Loucy (cell line): ENCODE results near the gene NPHP4.

Experiments
- H2AFZ ChIP-seq: fragments of 200-600 bp; sonication (generic); 2 replicates; pipeline ENCODE4 v1.6.0; 2016; ENCODE audit warnings: antibody characterized with exemption, mild to moderate bottlenecking, low read length, moderate library complexity
- H3F3A ChIP-seq: fragments of 200-600 bp; 2 replicates; pipeline ENCODE4 v1.6.0; 2016; ENCODE audit warnings: antibody characterized with exemption, low read depth, mild to moderate bottlenecking
- H3K27me3 ChIP-seq: fragments of 200-600 bp; sonication (generic); 2 replicates; pipeline ENCODE4 v1.6.1; 2014; ENCODE audit warnings: low read length, mild to moderate bottlenecking; ENCODE audit not compliant: insufficient read depth, poor library complexity, severe bottlenecking
- H3K36me3 ChIP-seq: fragments of 200-600 bp; sonication (generic); 2 replicates; pipeline ENCODE4 v1.6.1; 2016; ENCODE audit warnings: low read length; ENCODE audit not compliant: insufficient read depth
- H3K4me1 ChIP-seq: fragments of 200-600 bp; sonication (generic); 2 replicates; pipeline ENCODE4 v1.5.1; 2014; ENCODE audit warnings: low read length, mild to moderate bottlenecking; ENCODE audit not compliant: insufficient read depth, poor library complexity, severe bottlenecking
- H3K4me2 ChIP-seq: fragments of 200-600 bp; sonication (generic); 2 replicates; pipeline ENCODE4 v1.6.0; 2014; ENCODE audit warnings: antibody characterized with exemption, low read length, low read depth, mild to moderate bottlenecking; ENCODE audit not compliant: poor library complexity, severe bottlenecking
- H3K4me3 ChIP-seq: fragments of 200-600 bp; sonication (generic); 2 replicates; pipeline ENCODE4 v1.5.1; 2014; ENCODE audit warnings: low read length, mild to moderate bottlenecking, mixed read lengths; ENCODE audit not compliant: poor library complexity, severe bottlenecking
- H3K79me2 ChIP-seq: fragments of 200-600 bp; sonication (generic); 2 replicates; pipeline ENCODE4 v1.6.1; 2014; ENCODE audit warnings: low read length; ENCODE audit not compliant: insufficient read depth
- H3K9ac ChIP-seq: fragments of 200-600 bp; sonication (generic); 2 replicates; pipeline ENCODE4 v1.6.0; 2014; ENCODE audit warnings: mild to moderate bottlenecking, low read depth, low read length, moderate library complexity; ENCODE audit not compliant: poor library complexity, severe bottlenecking
- H3K9me2 ChIP-seq: fragments of 200-600 bp; sonication (generic); replicated peaks from 2 replicates; pipeline ENCODE4 v1.6.1; 2016; ENCODE audit warnings: low read depth, low read length, mixed read lengths
- H3K9me3 ChIP-seq: fragments of 200-600 bp; sonication (generic); 2 replicates; pipeline ENCODE4 v1.6.1; 2014; ENCODE audit warnings: mild to moderate bottlenecking, antibody characterized with exemption, low read length, low read depth; ENCODE audit not compliant: insufficient read depth
- H4K20me1 ChIP-seq: fragments of 200-600 bp; sonication (generic); 2 replicates; pipeline ENCODE4 v1.6.0; 2014; ENCODE audit warnings: antibody characterized with exemption, low read length, mild to moderate bottlenecking; ENCODE audit not compliant: insufficient read depth, poor library complexity, severe bottlenecking
- EZH2phosphoT487 ChIP-seq: fragments of 200-600 bp; IDR thresholded peaks from 2 replicates; pipeline ENCODE4 v1.6.1; 2018; ENCODE audit warnings: antibody characterized with exemption, mild to moderate bottlenecking, moderate library complexity, borderline replicate concordance
- TF ChIP-seq, protein P1 (sequence below): fragments of 200-600 bp; sonication (generic); conservative IDR thresholded peaks from 2 replicates; pipeline ENCODE4 v1.5.1; 2014; ENCODE audit warnings: mild to moderate bottlenecking, antibody characterized with exemption, low read length

The NPHP4 gene

DNA sequence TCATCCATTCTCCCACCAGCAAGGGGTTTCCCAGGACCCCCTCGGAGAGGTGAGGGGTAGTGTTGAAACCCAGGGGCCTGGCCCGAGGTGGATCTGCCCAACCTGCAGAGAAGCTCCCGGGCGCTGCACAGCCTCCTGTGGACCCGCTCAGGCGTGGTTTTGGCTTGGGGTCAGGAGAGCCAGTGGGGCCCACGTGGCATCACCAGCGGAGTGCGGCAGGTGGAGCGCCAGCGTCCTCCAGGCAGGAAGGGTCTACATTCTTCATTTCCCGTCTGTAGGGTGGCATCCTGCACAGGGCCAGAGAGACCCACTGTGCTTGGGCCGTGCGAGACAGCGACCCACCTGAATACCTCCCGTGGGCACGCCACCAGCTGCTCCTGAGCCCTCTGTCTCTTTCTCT lies 135.2 kb downstream of the NPHP4 start:
- no peaks in the 10 kb centered on the region for H3K9me3 ChIP-seq
- no peak overlapping the region for H3K4me2 ChIP-seq
- H3K27me3 ChIP-seq, result no peaks in the 10 kb centered on the region
- H3K36me3 ChIP-seq, result no peaks in the 10 kb centered on the region
- H3K9ac ChIP-seq, result no peak overlapping the region
- no peaks in the 10 kb centered on the region for H3F3A ChIP-seq
- no peaks in the 10 kb centered on the region for H3K79me2 ChIP-seq
- H3K4me3 ChIP-seq, result no peak overlapping the region
- no peak for TF ChIP-seq EZH2phosphoT487
- TF ChIP-seq, protein P1, sequence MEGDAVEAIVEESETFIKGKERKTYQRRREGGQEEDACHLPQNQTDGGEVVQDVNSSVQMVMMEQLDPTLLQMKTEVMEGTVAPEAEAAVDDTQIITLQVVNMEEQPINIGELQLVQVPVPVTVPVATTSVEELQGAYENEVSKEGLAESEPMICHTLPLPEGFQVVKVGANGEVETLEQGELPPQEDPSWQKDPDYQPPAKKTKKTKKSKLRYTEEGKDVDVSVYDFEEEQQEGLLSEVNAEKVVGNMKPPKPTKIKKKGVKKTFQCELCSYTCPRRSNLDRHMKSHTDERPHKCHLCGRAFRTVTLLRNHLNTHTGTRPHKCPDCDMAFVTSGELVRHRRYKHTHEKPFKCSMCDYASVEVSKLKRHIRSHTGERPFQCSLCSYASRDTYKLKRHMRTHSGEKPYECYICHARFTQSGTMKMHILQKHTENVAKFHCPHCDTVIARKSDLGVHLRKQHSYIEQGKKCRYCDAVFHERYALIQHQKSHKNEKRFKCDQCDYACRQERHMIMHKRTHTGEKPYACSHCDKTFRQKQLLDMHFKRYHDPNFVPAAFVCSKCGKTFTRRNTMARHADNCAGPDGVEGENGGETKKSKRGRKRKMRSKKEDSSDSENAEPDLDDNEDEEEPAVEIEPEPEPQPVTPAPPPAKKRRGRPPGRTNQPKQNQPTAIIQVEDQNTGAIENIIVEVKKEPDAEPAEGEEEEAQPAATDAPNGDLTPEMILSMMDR, result no peak
- H3K4me1 ChIP-seq, result no peaks in the 10 kb centered on the region
- no peaks in the 10 kb centered on the region for H4K20me1 ChIP-seq
- H3K9me2 ChIP-seq, result no peaks in the 10 kb centered on the region
- H2AFZ ChIP-seq, result no peak overlapping the region

DNA sequence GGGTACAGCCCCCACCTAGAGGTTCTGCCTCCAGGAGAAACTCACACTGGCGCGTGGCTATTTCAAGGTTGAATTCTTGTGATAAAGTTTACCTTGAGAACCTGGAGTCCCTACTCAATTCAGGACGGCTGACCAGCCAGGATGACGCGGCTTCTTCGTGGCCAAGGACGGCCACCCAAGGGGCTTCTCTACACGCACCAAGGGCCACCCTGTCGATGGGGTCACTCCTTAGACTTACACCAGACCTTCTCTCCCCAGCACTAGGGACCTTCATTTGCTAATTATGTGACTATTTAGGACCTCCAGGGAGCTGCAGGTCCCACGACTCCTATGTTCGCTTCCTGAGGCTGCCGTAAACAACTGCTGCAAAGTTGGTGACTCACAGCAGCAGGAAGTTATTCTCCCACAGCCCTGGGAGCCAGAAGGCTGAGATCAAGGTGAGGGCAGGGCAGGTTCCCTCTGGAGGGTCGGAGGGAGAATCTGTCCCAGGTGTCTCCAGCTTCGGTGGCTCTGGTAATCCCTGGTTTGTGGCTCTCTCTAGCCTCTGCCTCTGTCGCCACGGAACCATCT lies 135.9 kb downstream of the NPHP4 start:
- H3F3A ChIP-seq, result no peaks in the 10 kb centered on the region
- no peaks in the 10 kb centered on the region for H3K4me1 ChIP-seq
- H3K4me2 ChIP-seq, result no peak overlapping the region
- no peaks in the 10 kb centered on the region for H3K9me2 ChIP-seq
- no peaks in the 10 kb centered on the region for H3K36me3 ChIP-seq
- no peak overlapping the region for H3K4me3 ChIP-seq
- no peaks in the 10 kb centered on the region for H3K79me2 ChIP-seq
- no peak overlapping the region for H3K9ac ChIP-seq
- no peak overlapping the region for H2AFZ ChIP-seq
- no peaks in the 10 kb centered on the region for H3K27me3 ChIP-seq
- no peaks in the 10 kb centered on the region for H4K20me1 ChIP-seq
- TF ChIP-seq, protein P1, result no peak
- no peak for TF ChIP-seq EZH2phosphoT487
- H3K9me3 ChIP-seq, result no peaks in the 10 kb centered on the region

DNA sequence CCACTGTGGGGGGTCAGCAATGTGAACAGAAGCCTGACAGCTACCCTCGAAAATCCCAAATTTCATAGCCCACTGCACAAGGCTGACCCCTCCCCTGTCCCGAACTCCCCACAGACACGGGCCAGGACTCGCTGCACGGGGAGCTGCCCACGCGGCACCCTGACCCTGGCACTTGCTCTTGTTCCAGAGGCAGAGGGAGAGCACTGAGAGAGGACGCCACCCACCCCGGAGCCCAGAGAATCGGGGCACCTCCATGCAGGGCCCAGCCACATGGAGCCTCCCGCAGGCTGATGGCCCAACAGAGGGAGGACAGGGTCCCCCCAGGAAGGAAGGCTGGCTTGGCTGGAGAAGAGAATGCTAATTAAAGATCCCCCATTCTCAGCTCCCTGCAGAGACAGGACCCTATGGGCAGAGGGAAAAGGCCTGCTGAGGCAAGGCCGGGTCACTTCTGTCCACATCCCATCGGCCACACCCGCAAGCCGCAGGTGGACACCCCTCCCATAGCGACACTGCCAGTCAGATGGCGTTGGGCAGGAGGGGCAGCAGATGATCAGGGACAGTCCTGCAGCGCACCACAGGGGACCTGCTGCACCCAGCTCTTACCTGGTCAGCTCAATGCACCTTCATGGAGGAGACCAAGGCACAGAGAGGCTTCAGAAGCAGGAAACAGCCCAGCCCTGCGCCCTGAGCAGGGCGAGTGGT lies 136.9 kb downstream of the NPHP4 start:
- Histone ChIP-seq H3K9ac (no peak overlapping the region), H3K4me2 (no peak overlapping the region), H2AFZ (no peak overlapping the region), H3F3A (no peaks in the 10 kb centered on the region), H3K9me3 (no peaks in the 10 kb centered on the region), H3K9me2 (no peaks in the 10 kb centered on the region), H3K36me3 (no peaks in the 10 kb centered on the region), H4K20me1 (no peaks in the 10 kb centered on the region), H3K4me3 (no peak overlapping the region), H3K4me1 (no peaks in the 10 kb centered on the region), H3K79me2 (no peaks in the 10 kb centered on the region), H3K27me3 (no peaks in the 10 kb centered on the region)
- TF ChIP-seq, protein P1, result no peak
- no peak for TF ChIP-seq EZH2phosphoT487
